Activated CD8-positive, alpha-beta memory T cell treated with anti-CD3 and anti-CD28 coated beads for 36 hours (primary cell): Measurements from ENCODE around the gene EBI3. TPM values are rescaled to one million over a fixed set of nuclear protein-coding genes. Genes with fewer than 3 reads are reported as not detected.

Source experiments
- total RNA-seq, 2 experiments: library from RNA; stranded (reverse); gene quantifications; one replicate each; pipeline ENCODE4 v1.2.3, GENCODE V29; 2021

Gene EBI3
- total RNA-seq, 2 experiments from 2014 or later: 8.4 to 9.7 TPM

Other genes starting within 250 kb of the EBI3 start
- gene EEF2, start 244.1 kb upstream of the EBI3 start, total RNA-seq: 1,000 to 10,000 TPM; 3,176 to 3,180 TPM
- 10 to 100 TPM; 32.9 to 34.7 TPM for gene PIAS4, start 221.8 kb upstream of the EBI3 start, total RNA-seq
- 10 to 100 TPM; 41.9 to 42.4 TPM for gene ZBTB7A, start 162.6 kb upstream of the EBI3 start, total RNA-seq
- gene MAP2K2, start 105.4 kb upstream of the EBI3 start, total RNA-seq: 100 to 1,000 TPM; 145 to 149 TPM
- not detected for gene CREB3L3, start 75.9 kb upstream of the EBI3 start, total RNA-seq
- 10 to 100 TPM; 33.0 to 34.0 TPM for gene SIRT6, start 47.0 kb upstream of the EBI3 start, total RNA-seq
- 1 to 10 TPM in 1 of 2 experiments, under 1 TPM in 1; 0.78 to 1.0 TPM for gene ANKRD24, start 46.8 kb upstream of the EBI3 start, total RNA-seq
- 10 to 100 TPM; 29.7 to 35.1 TPM for gene YJU2, start 17.6 kb downstream of the EBI3 start, total RNA-seq
- gene SHD, start 49.7 kb downstream of the EBI3 start, total RNA-seq: not detected
- gene TMIGD2, start 72.9 kb downstream of the EBI3 start, total RNA-seq: 1 to 10 TPM; 7.6 to 7.7 TPM
- gene FSD1, start 75.1 kb downstream of the EBI3 start, total RNA-seq: 10 to 100 TPM; 16.3 to 19.9 TPM
- gene STAP2, start 109.3 kb downstream of the EBI3 start, total RNA-seq: 1 to 10 TPM; 6.2 to 7.5 TPM
- 10 to 100 TPM; 18.0 to 20.1 TPM for gene MPND, start 114.0 kb downstream of the EBI3 start, total RNA-seq
- 10 to 100 TPM; 37.1 to 41.5 TPM for gene SH3GL1, start 171.0 kb downstream of the EBI3 start, total RNA-seq
- 10 to 100 TPM; 81.1 to 89.0 TPM for gene CHAF1A, start 173.1 kb downstream of the EBI3 start, total RNA-seq
- gene UBXN6, start 228.3 kb downstream of the EBI3 start, total RNA-seq: 10 to 100 TPM; 52.3 to 52.9 TPM
- gene HDGFL2, start 242.8 kb downstream of the EBI3 start, total RNA-seq: 10 to 100 TPM; 45.8 to 47.0 TPM